CD8-positive, alpha-beta memory T cell (primary cell): Measurements from ENCODE around the gene RNF208. TPM values are rescaled to one million over a fixed set of nuclear protein-coding genes. Genes with fewer than 3 reads are reported as not detected.

Source experiments
- CTCF ChIA-PET: fragments of 350-600 bp; sonication (Branson Sonifier 250); formaldehyde crosslinking; loops from one replicate; lab custom pipeline; 2021; ENCODE audit warnings: antibody characterized with exemption; lab: Charles Lee
- POLR2A ChIA-PET: fragments of 350-600 bp; sonication (Branson Sonifier 250); formaldehyde crosslinking; loops from one replicate; lab custom pipeline; 2021; ENCODE audit warnings: antibody characterized with exemption; lab: Charles Lee
- DNase-seq, 5 donors: peaks; one replicate each; pipeline versions ENCODE4 v3.0.0 to v3.0.0-alpha.2; 2020 to 2022; ENCODE audit warnings: mixed read lengths in 1 of 5
- H3K27ac ChIP-seq: one replicate; pipeline ENCODE4 v1.7.0; 2013; ENCODE audit warnings: low read depth, mild to moderate bottlenecking, low read length, moderate library complexity
- H3K27me3 ChIP-seq: 2 replicates; pipeline ENCODE4 v1.7.0; 2013; ENCODE audit warnings: low read length, mild to moderate bottlenecking; ENCODE audit not compliant: insufficient read depth, poor library complexity, severe bottlenecking
- H3K36me3 ChIP-seq: 2 replicates; pipeline ENCODE4 v1.7.0; 2013; ENCODE audit warnings: mild to moderate bottlenecking, low read length, moderate library complexity; ENCODE audit not compliant: insufficient read depth
- H3K4me1 ChIP-seq: 2 replicates; pipeline ENCODE4 v1.7.0; 2013; ENCODE audit warnings: mild to moderate bottlenecking, low read length, moderate library complexity; ENCODE audit not compliant: insufficient read depth
- H3K4me3 ChIP-seq: 2 replicates; pipeline ENCODE4 v1.7.0; 2013; ENCODE audit warnings: mild to moderate bottlenecking, low read length
- H3K9me3 ChIP-seq: 2 replicates; pipeline ENCODE4 v1.7.0; 2013; ENCODE audit warnings: mild to moderate bottlenecking, low read length
- H3K27ac Mint-ChIP-seq, 8 donors: one replicate each; pipeline ENCODE4 v1.8.0; 2020 to 2021; ENCODE audit warnings: mixed read lengths in 8 of 8, mild to moderate bottlenecking in 6 of 8, inconsistent platforms in 3 of 8, moderate library complexity in 3 of 8
- H3K27me3 Mint-ChIP-seq, 2 donors: one replicate each; pipeline ENCODE4 v1.8.0; 2020 to 2021; ENCODE audit warnings: mixed read lengths in 2 of 2, mild to moderate bottlenecking in 1 of 2, moderate library complexity in 1 of 2
- H3K36me3 Mint-ChIP-seq, 3 donors: one replicate each; pipeline ENCODE4 v1.8.0; 2020 to 2021; ENCODE audit warnings: mixed read lengths in 3 of 3, inconsistent platforms in 1 of 3, mild to moderate bottlenecking in 1 of 3
- H3K4me1 Mint-ChIP-seq, 3 donors: one replicate each; pipeline ENCODE4 v1.8.0; 2020 to 2021; ENCODE audit warnings: mixed read lengths in 3 of 3, inconsistent platforms in 1 of 3, mild to moderate bottlenecking in 1 of 3
- H3K4me3 Mint-ChIP-seq, 7 donors: one replicate each; pipeline ENCODE4 v1.8.0; 2020 to 2021; ENCODE audit warnings: mixed read lengths in 7 of 7, mild to moderate bottlenecking in 6 of 7, moderate library complexity in 4 of 7, inconsistent platforms in 2 of 7
- H3K9me3 Mint-ChIP-seq, 5 donors: one replicate each; pipeline ENCODE4 v1.8.0; 2020 to 2022; ENCODE audit warnings: mixed read lengths in 5 of 5, mild to moderate bottlenecking in 3 of 5, moderate library complexity in 2 of 5, inconsistent platforms in 1 of 5
- polyA plus RNA-seq: library from polyadenylated mRNA; unstranded; fragments of 300-500 nt; fragmentation: Illumina TruSeq; gene quantifications from one replicate; pipeline ENCODE4 v1.2.3, GENCODE V29; 2021
- total RNA-seq, 2 experiments: library from RNA; stranded (reverse); gene quantifications; one replicate each; pipeline ENCODE4 v1.2.3, GENCODE V29; 2021

Gene RNF208
- total and polyA plus RNA-seq, 3 experiments from 2014 or later = 2.7 to 3.3 TPM; not detected in 1

GRCh38 chr9:137220317-137221094 is 1.5 kb downstream of the RNF208 start:
- DNase-seq = peak in 1 of 5 donors; percentile 47
- Histone ChIP-seq H3K4me1 (peaks cover 13% of the 10 kb centered on the region), H3K36me3 (no peaks in the 10 kb centered on the region), H3K27me3 (no peaks in the 10 kb centered on the region), H3K9me3 (no peaks in the 10 kb centered on the region), H3K27ac (no peak overlapping the region), H3K4me3 (no peak overlapping the region)
- Mint-ChIP-seq H3K4me3 (peak overlapping the region in 4 of 7 donors; percentile 15 to 47 (median 32)), H3K4me1 (peaks cover 0 to 10% (median 3%) of the 10 kb centered on the region in 3 donors), H3K27ac (no peak overlapping the region), H3K9me3 (peaks cover 0 to 1% (median 0%) of the 10 kb centered on the region in 5 donors), H3K36me3 (peaks cover 0 to 3% (median 0%) of the 10 kb centered on the region in 3 donors), H3K27me3 (no peaks in the 10 kb centered on the region)
- CTCF ChIA-PET = no interaction called here
- POLR2A ChIA-PET = interaction anchor here (1.5 kb wide), 1 partner anchor 20 kb away, joined by 5 read pairs; the partner anchor contains the start of gene TPRN

GRCh38 chr9:137219757-137220316 is 2.2 kb downstream of the RNF208 start:
- Histone ChIP-seq H3K4me1 (peaks cover 13% of the 10 kb centered on the region), H3K27me3 (no peaks in the 10 kb centered on the region), H3K36me3 (no peaks in the 10 kb centered on the region), H3K27ac (no peak overlapping the region), H3K4me3 (no peak overlapping the region), H3K9me3 (no peaks in the 10 kb centered on the region)
- Mint-ChIP-seq H3K9me3 (peaks cover 0 to 1% (median 0%) of the 10 kb centered on the region in 5 donors), H3K27ac (no peak overlapping the region), H3K4me3 (peak overlapping the region in 3 of 7 donors; percentile 18 to 32 (median 31)), H3K4me1 (peaks cover 0 to 10% (median 2%) of the 10 kb centered on the region in 3 donors), H3K27me3 (no peaks in the 10 kb centered on the region), H3K36me3 (peaks cover 0 to 5% (median 0%) of the 10 kb centered on the region in 3 donors)
- no peak for DNase-seq
- POLR2A ChIA-PET = interaction anchor here (1.5 kb wide), 1 partner anchor 19 kb away, joined by 5 read pairs; the partner anchor contains the start of gene TPRN
- CTCF ChIA-PET = interaction anchor here (1.2 to 1.4 kb wide), 2 partner anchors 11 to 28 kb away, joined by 3 read pairs; no protein-coding TSS in a partner anchor

- peaks cover 9% of the 10 kb centered on the region for H3K4me1 ChIP-seq
- H3K4me3 ChIP-seq = no peak overlapping the region
- no peak for DNase-seq
- ChIA-PET POLR2A (interaction anchor here (0.8 to 1.5 kb wide), 2 partner anchors 18 to 22 kb away, joined by 3 to 5 read pairs; partner anchors contain the start of gene TPRN), CTCF (interaction anchor here (0.7 to 1.5 kb wide), 6 partner anchors 9 to 189 kb away, joined by 3 to 4 read pairs (median 3); partner anchors contain the start of gene SSNA1)
- H3K9me3 ChIP-seq = no peaks in the 10 kb centered on the region
- H3K27ac Mint-ChIP-seq = no peak overlapping the region
- H3K4me3 Mint-ChIP-seq = no peak overlapping the region
- peaks cover 0 to 5% (median 0%) of the 10 kb centered on the region in 3 donors for H3K36me3 Mint-ChIP-seq
- H3K27me3 Mint-ChIP-seq = no peaks in the 10 kb centered on the region
- H3K27ac ChIP-seq = peak overlapping the region; percentile 69
- no peaks in the 10 kb centered on the region for H3K27me3 ChIP-seq
- peaks cover 0 to 7% (median 2%) of the 10 kb centered on the region in 3 donors for H3K4me1 Mint-ChIP-seq
- no peaks in the 10 kb centered on the region for H3K36me3 ChIP-seq
- H3K9me3 Mint-ChIP-seq = peaks cover 0 to 1% (median 0%) of the 10 kb centered on the region in 5 donors
Measured at GRCh38 chr9:137218754-137219271, 3.2 kb downstream of the RNF208 start.

- POLR2A ChIA-PET = interaction anchor here (0.8 kb wide), 1 partner anchor 22 kb away, joined by 3 read pairs; no protein-coding TSS in a partner anchor
Measured at GRCh38 chr9:137218212-137218753, 3.8 kb downstream of the RNF208 start.

GRCh38 chr9:137217276-137218211 is 4.5 kb downstream of the RNF208 start:
- Histone ChIP-seq H3K9me3 (no peaks in the 10 kb centered on the region), H3K36me3 (no peaks in the 10 kb centered on the region), H3K27me3 (no peaks in the 10 kb centered on the region), H3K4me3 (no peak overlapping the region), H3K27ac (peak overlapping the region; percentile 69), H3K4me1 (peaks cover under 1% of the 10 kb centered on the region)
- CTCF ChIA-PET = interaction anchor here (1.0 to 1.5 kb wide), 3 partner anchors 23 to 188 kb away, joined by 3 to 4 read pairs (median 3); partner anchors contain the start of gene SSNA1
- no peak overlapping the region for H3K27ac Mint-ChIP-seq
- H3K36me3 Mint-ChIP-seq = peaks cover 0 to 8% (median 0%) of the 10 kb centered on the region in 3 donors
- peak overlapping the region in 1 of 7 donors; percentile 44 for H3K4me3 Mint-ChIP-seq
- no peak for DNase-seq
- POLR2A ChIA-PET = no interaction called here
- no peaks in the 10 kb centered on the region for H3K27me3 Mint-ChIP-seq
- H3K4me1 Mint-ChIP-seq = no peaks in the 10 kb centered on the region
- H3K9me3 Mint-ChIP-seq = peaks cover 0 to 1% (median 0%) of the 10 kb centered on the region in 5 donors

More at GRCh38 chr9:137218212-137218753, 3.8 kb downstream of the RNF208 start:
- Histone ChIP-seq H3K4me3 (no peak overlapping the region), H3K9me3 (no peaks in the 10 kb centered on the region), H3K27me3 (no peaks in the 10 kb centered on the region), H3K27ac (peak overlapping the region; percentile 69), H3K36me3 (no peaks in the 10 kb centered on the region), H3K4me1 (peaks cover 7% of the 10 kb centered on the region)
- H3K4me1 Mint-ChIP-seq = peaks cover 0 to 6% (median 2%) of the 10 kb centered on the region in 3 donors
- H3K4me3 Mint-ChIP-seq = no peak overlapping the region
- peaks cover 0 to 1% (median 0%) of the 10 kb centered on the region in 5 donors for H3K9me3 Mint-ChIP-seq
- CTCF ChIA-PET = interaction anchor here (1.2 to 1.5 kb wide), 3 partner anchors 10 to 189 kb away, joined by 3 to 4 read pairs (median 3); partner anchors contain the start of gene SSNA1
- no peak overlapping the region for H3K27ac Mint-ChIP-seq
- DNase-seq = no peak
- H3K36me3 Mint-ChIP-seq = peaks cover 0 to 5% (median 0%) of the 10 kb centered on the region in 3 donors
- no peaks in the 10 kb centered on the region for H3K27me3 Mint-ChIP-seq

- no peaks in the 10 kb centered on the region for H3K4me1 ChIP-seq
- no peak for DNase-seq
- CTCF ChIA-PET = interaction anchor here (0.7 to 1.0 kb wide), 2 partner anchors 15 to 22 kb away, joined by 3 read pairs; partner anchors contain the start of gene TPRN
- H3K27me3 Mint-ChIP-seq = no peaks in the 10 kb centered on the region
- no peak overlapping the region for H3K4me3 ChIP-seq
- H3K27me3 ChIP-seq = no peaks in the 10 kb centered on the region
- H3K9me3 ChIP-seq = no peaks in the 10 kb centered on the region
- peaks cover 0 to 8% (median 0%) of the 10 kb centered on the region in 3 donors for H3K36me3 Mint-ChIP-seq
- no peaks in the 10 kb centered on the region for H3K36me3 ChIP-seq
- no peak overlapping the region for H3K4me3 Mint-ChIP-seq
- H3K27ac Mint-ChIP-seq = no peak overlapping the region
- H3K9me3 Mint-ChIP-seq = peaks cover 0 to 1% (median 0%) of the 10 kb centered on the region in 5 donors
- no peaks in the 10 kb centered on the region for H3K4me1 Mint-ChIP-seq
- POLR2A ChIA-PET = no interaction called here
- no peak overlapping the region for H3K27ac ChIP-seq
Measured at GRCh38 chr9:137216188-137216965, 5.7 kb downstream of the RNF208 start.
